Neural crest cell (in vitro differentiated cells): ENCODE results near the gene AS3MT. TPM values are rescaled to one million over a fixed set of nuclear protein-coding genes. Genes with fewer than 3 reads are reported as not detected.

ENCODE experiments used
- DNase-seq: peaks from one replicate; pipeline ENCODE4 v3.0.0; 2021; ENCODE audit warnings: low read depth, mixed read lengths, low spot score
- H3K27ac Mint-ChIP-seq: one replicate; pipeline ENCODE4 v1.8.0; 2021; ENCODE audit warnings: mild to moderate bottlenecking, mixed read lengths; ENCODE audit not compliant: unreplicated experiment
- H3K27me3 Mint-ChIP-seq: 2 replicates; pipeline ENCODE4 v1.8.0; 2021; ENCODE audit warnings: low read depth, mild to moderate bottlenecking, mixed read lengths
- H3K36me3 Mint-ChIP-seq: 2 replicates; pipeline ENCODE4 v1.8.0; 2021; ENCODE audit warnings: low read depth, mild to moderate bottlenecking, mixed read lengths
- H3K4me1 Mint-ChIP-seq: 2 replicates; pipeline ENCODE4 v1.8.0; 2021; ENCODE audit warnings: mixed read lengths
- H3K4me3 Mint-ChIP-seq: one replicate; pipeline ENCODE4 v1.8.0; 2021; ENCODE audit warnings: mild to moderate bottlenecking, mixed read lengths
- H3K9me3 Mint-ChIP-seq: 2 replicates; pipeline ENCODE4 v1.8.0; 2021; ENCODE audit warnings: mixed read lengths
- total RNA-seq: library from RNA; stranded (reverse); gene quantifications from 2 replicates; pipeline ENCODE4 v1.2.1, GENCODE V29; 2021
- TF ChIP-seq, protein P1 (sequence below): fragments of 200-600 bp; sonication (generic); conservative IDR thresholded peaks from 2 replicates; pipeline ENCODE4 v1.5.0; 2021; ENCODE audit warnings: antibody characterized with exemption, mild to moderate bottlenecking

The AS3MT gene
- total RNA-seq, 1 donor from 2014 or later = 10.4 TPM

DNA sequence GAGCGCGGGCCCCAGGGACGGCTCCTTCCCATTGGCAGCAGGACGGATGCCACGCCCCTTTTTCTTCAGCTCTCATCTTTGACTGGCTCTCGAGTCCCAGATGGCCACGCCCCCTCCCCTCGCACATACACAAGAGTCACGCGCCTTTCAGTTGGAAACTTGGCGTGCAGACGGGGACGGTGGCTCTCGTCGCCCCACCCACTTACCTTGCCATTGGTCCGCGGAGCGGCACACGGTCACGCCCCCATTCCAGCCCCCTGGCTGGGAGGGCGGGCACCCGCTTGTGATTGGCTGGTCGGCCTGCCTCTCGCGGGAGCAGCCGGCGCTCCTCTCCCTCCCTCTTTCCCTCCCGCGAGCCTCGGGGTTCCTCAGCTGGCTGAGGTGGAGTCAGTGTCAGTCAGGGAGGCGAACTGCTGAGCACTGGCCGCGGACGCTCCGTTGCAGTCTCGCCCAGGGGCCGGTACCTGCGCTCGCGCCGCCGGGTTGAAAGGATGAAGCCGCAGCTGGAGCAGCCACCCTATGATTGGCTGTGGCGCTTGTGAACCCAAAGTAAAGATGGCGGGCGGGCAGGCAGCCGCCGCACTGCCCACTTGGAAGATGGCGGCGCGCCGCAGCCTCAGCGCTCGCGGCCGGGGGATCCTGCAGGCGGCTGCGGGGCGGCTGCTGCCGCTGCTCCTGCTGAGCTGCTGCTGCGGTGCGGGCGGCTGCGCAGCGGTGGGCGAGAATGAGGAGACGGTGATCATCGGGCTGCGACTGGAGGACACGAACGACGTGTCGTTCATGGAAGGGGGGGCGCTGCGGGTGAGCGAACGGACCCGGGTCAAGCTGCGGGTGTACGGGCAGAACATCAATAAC lies 48.9 kb downstream of the AS3MT start, which contains the start of gene CNNM2:
TSS of gene CNNM2 (plus strand) at position 333 of the 855 bp plus-strand sequence. CDS start at position 520, 187 bp downstream.
- H3K9me3 Mint-ChIP-seq = no peaks in the 10 kb centered on the region
- H3K36me3 Mint-ChIP-seq = peaks cover 5% of the 10 kb centered on the region
- H3K4me1 Mint-ChIP-seq = peaks cover 51% of the 10 kb centered on the region
- peak; percentile 99 for DNase-seq
- H3K4me3 Mint-ChIP-seq = peak within 1 kb of the TSS; percentile 95
- peak within 1 kb of the TSS; percentile 97 for H3K27ac Mint-ChIP-seq
- peaks cover 40% of the 10 kb centered on the region for H3K27me3 Mint-ChIP-seq
- TF ChIP-seq, protein P1, sequence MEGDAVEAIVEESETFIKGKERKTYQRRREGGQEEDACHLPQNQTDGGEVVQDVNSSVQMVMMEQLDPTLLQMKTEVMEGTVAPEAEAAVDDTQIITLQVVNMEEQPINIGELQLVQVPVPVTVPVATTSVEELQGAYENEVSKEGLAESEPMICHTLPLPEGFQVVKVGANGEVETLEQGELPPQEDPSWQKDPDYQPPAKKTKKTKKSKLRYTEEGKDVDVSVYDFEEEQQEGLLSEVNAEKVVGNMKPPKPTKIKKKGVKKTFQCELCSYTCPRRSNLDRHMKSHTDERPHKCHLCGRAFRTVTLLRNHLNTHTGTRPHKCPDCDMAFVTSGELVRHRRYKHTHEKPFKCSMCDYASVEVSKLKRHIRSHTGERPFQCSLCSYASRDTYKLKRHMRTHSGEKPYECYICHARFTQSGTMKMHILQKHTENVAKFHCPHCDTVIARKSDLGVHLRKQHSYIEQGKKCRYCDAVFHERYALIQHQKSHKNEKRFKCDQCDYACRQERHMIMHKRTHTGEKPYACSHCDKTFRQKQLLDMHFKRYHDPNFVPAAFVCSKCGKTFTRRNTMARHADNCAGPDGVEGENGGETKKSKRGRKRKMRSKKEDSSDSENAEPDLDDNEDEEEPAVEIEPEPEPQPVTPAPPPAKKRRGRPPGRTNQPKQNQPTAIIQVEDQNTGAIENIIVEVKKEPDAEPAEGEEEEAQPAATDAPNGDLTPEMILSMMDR = peak; percentile 23

DNA sequence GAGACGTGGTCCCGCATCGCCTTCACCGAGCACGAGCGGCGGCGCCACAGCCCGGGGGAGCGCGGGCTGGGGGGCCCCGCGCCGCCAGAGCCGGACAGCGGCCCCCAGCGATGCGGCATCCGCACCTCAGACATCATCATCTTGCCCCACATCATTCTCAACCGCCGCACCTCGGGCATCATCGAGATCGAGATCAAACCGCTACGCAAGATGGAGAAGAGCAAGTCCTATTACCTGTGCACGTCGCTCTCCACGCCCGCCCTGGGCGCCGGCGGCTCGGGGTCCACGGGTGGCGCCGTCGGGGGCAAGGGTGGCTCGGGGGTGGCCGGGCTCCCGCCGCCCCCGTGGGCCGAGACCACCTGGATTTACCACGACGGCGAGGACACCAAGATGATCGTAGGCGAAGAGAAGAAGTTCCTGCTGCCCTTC lies 49.6 kb downstream of the AS3MT start:
- no peak for DNase-seq
- Mint-ChIP-seq H3K4me1 (peaks cover 57% of the 10 kb centered on the region), H3K27ac (no peak overlapping the region), H3K4me3 (peak overlapping the region; percentile 95), H3K36me3 (peaks cover 5% of the 10 kb centered on the region), H3K9me3 (no peaks in the 10 kb centered on the region), H3K27me3 (peaks cover 40% of the 10 kb centered on the region)
- TF ChIP-seq, protein P1 = no peak

DNA sequence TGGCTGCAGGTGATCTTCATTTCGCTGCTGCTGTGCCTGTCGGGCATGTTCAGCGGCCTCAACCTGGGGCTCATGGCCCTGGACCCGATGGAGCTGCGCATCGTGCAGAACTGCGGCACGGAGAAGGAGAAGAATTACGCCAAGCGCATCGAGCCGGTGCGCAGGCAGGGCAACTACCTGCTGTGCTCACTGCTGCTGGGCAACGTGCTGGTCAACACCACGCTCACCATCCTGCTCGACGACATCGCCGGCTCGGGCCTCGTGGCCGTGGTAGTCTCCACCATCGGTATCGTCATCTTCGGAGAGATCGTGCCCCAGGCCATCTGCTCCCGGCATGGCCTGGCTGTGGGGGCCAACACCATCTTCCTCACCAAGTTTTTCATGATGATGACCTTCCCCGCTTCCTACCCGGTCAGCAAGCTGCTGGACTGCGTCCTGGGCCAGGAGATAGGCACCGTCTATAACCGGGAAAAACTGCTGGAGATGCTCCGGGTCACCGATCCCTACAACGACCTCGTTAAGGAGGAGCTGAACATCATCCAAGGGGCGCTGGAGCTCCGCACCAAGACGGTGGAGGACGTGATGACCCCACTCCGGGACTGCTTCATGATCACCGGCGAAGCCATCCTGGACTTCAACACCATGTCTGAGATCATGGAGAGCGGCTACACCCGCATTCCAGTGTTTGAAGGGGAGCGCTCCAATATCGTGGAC lies 50.1 kb downstream of the AS3MT start:
- no peaks in the 10 kb centered on the region for H3K9me3 Mint-ChIP-seq
- peaks cover 5% of the 10 kb centered on the region for H3K36me3 Mint-ChIP-seq
- peak; percentile 5 for DNase-seq
- H3K27ac Mint-ChIP-seq = no peak overlapping the region
- H3K4me1 Mint-ChIP-seq = peaks cover 59% of the 10 kb centered on the region
- H3K27me3 Mint-ChIP-seq = peaks cover 40% of the 10 kb centered on the region
- TF ChIP-seq, protein P1 = no peak
- peak overlapping the region; percentile 82 for H3K4me3 Mint-ChIP-seq

DNA sequence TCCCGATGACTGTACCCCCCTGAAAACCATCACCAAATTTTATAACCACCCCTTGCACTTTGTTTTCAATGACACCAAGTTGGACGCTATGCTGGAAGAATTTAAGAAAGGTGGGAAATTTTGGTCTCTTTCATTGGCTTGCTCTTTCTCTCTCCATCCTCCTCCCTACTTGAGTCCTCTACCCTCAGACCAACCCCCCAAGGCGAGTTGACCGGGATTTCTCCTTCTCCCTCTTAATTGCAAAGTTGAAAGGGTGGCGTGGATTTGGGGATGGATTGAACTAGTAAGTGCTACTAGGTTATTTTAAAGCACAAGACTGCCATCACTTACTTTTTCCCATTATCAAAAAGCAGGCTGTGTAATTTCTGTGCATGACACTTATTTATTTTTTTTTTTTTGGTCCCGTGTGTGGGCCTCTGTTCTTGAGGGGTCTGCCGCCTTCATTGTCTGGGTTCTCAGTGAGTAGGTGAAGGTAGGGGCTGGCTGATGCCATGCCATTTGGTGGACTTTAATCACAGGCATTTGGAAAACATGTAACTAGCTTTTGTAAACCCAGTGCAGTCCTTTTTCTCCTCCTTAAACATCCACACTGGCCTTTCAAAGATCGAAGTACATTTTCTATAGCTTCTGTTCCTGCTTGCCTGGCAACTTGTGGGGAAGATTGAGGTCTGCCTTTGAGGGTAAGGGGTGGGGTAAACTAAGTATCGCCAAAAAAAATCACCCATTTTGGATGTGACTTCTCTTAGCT lies 50.9 kb downstream of the AS3MT start:
- Mint-ChIP-seq H3K4me3 (peak overlapping the region; percentile 82), H3K9me3 (no peaks in the 10 kb centered on the region), H3K27ac (no peak overlapping the region), H3K4me1 (peaks cover 59% of the 10 kb centered on the region), H3K27me3 (peaks cover 40% of the 10 kb centered on the region), H3K36me3 (peaks cover 5% of the 10 kb centered on the region)
- TF ChIP-seq, protein P1 = no peak
- no peak for DNase-seq

DNA sequence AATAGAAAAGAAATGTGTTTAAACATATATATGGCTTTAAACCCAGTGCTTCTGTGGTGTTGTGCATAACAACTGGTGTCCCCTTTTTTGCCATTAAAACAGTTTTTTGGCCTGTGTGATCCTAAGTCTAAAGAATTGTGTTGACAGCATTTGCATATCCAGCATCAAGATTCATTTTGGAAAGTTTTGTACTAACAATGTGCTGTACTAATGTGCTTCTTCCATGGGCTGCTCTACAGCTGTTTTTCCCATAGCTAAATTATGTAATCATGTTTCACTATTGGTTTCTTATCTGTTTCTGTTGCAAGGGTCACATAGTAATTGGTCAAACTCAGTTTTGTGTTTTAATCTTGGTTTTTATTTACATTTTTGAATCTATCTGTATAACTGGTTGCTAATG lies 54.3 kb downstream of the AS3MT start:
- peaks cover 43% of the 10 kb centered on the region for H3K4me1 Mint-ChIP-seq
- H3K27ac Mint-ChIP-seq = no peak overlapping the region
- H3K36me3 Mint-ChIP-seq = peaks cover 9% of the 10 kb centered on the region
- TF ChIP-seq, protein P1 = no peak
- no peaks in the 10 kb centered on the region for H3K9me3 Mint-ChIP-seq
- peaks cover 24% of the 10 kb centered on the region for H3K27me3 Mint-ChIP-seq
- DNase-seq = no peak
- peak overlapping the region; percentile 29 for H3K4me3 Mint-ChIP-seq
